Subcutaneous preadipocyte (primary cell): ENCODE measurements around the gene IL21. TPM values are rescaled to one million over a fixed set of nuclear protein-coding genes. Genes with fewer than 3 reads are reported as not detected.

Experiments used
- total RNA-seq: library from RNA; depleted of rRNA; stranded (reverse); fragments of >200 nt; gene quantifications from 2 replicates; pipeline ENCODE4 v1.2.3, GENCODE V29; 2012

The IL21 gene
- total RNA-seq, result not detected in 2 replicates

GRCh38 chr4:122621016-122621507, at the start of gene IL21:
Gene IL21 (minus strand): TSS chr4:122621066. CDS start chr4:122621011, 55 bp downstream.

Other genes with a start within 250 kb of the IL21 start
- gene ADAD1, start 242.1 kb downstream of the IL21 start, total RNA-seq, result not detected in 2 replicates
- gene IL2, start 164.3 kb downstream of the IL21 start, total RNA-seq, result not detected in 2 replicates
- gene BBS12, start 111.6 kb upstream of the IL21 start, total RNA-seq, result 4.3 and 6.2 TPM in 2 replicates
- 12.1 and 17.8 TPM in 2 replicates for gene FGF2, start 205.8 kb upstream of the IL21 start, total RNA-seq